HCT116 (cell line): ENCODE measurements around the gene CAPRIN1.

Source experiments
- ELF1 ChIP-seq: IDR thresholded peaks from 2 replicates; pipeline ENCODE4 v1.6.1; 2012; ENCODE audit warnings: low read depth, borderline replicate concordance
- EZH2 ChIP-seq: fragments of 200-600 bp; sonication (generic); IDR thresholded peaks from 2 replicates; pipeline ENCODE4 v1.6.1; 2017; ENCODE audit warnings: antibody characterized with exemption, mixed run types
- JUND ChIP-seq: IDR thresholded peaks from 2 replicates; pipeline ENCODE4 v1.6.1; 2012
- POLR2A ChIP-seq: IDR thresholded peaks from 2 replicates; pipeline ENCODE4 v1.7.0; 2011; ENCODE audit warnings: borderline replicate concordance; ENCODE audit not compliant: insufficient read depth, insufficient read length; ENCODE audit errors: extremely low read depth
- POLR2AphosphoS5 ChIP-seq: IDR thresholded peaks from 2 replicates; pipeline ENCODE4 v1.6.1; 2011; ENCODE audit warnings: mild to moderate bottlenecking, low read depth, low read length, moderate library complexity
- RAD21 ChIP-seq: IDR thresholded peaks from 2 replicates; pipeline ENCODE4 v1.6.1; 2012; ENCODE audit warnings: low read depth, mild to moderate bottlenecking
- REST ChIP-seq: IDR thresholded peaks from 2 replicates; pipeline ENCODE4 v1.6.1; 2012; ENCODE audit warnings: low read depth
- SRF ChIP-seq: IDR thresholded peaks from 2 replicates; pipeline ENCODE4 v1.6.1; 2012; ENCODE audit warnings: low read depth
- TF ChIP-seq, protein P1 (sequence below), 3 experiments: fragments of 200-600 bp in 1 of 3; sonication (generic) in 1 of 3; IDR thresholded peaks in 2 of 3; conservative IDR thresholded peaks in 1 of 3; 2 replicates each; pipeline ENCODE4 v1.5.1; 2012 to 2017; ENCODE audit warnings: low read depth in 2 of 3, low read length in 2 of 3, antibody characterized with exemption in 1 of 3, borderline replicate concordance in 1 of 3, control low read depth in 1 of 3, mild to moderate bottlenecking in 1 of 3, mixed read lengths in 1 of 3, mixed run types in 1 of 3, moderate library complexity in 1 of 3; ENCODE audit not compliant: insufficient read depth in 1 of 3

- TF ChIP-seq EZH2 (no peak), SRF (no peak), POLR2A (no peak), POLR2AphosphoS5 (no peak), ELF1 (no peak), REST (no peak), RAD21 (no peak), JUND (no peak)
- TF ChIP-seq, protein P1, sequence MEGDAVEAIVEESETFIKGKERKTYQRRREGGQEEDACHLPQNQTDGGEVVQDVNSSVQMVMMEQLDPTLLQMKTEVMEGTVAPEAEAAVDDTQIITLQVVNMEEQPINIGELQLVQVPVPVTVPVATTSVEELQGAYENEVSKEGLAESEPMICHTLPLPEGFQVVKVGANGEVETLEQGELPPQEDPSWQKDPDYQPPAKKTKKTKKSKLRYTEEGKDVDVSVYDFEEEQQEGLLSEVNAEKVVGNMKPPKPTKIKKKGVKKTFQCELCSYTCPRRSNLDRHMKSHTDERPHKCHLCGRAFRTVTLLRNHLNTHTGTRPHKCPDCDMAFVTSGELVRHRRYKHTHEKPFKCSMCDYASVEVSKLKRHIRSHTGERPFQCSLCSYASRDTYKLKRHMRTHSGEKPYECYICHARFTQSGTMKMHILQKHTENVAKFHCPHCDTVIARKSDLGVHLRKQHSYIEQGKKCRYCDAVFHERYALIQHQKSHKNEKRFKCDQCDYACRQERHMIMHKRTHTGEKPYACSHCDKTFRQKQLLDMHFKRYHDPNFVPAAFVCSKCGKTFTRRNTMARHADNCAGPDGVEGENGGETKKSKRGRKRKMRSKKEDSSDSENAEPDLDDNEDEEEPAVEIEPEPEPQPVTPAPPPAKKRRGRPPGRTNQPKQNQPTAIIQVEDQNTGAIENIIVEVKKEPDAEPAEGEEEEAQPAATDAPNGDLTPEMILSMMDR (IDR thresholded peaks at IDR 0.05 in 2 of 3, conservative IDR thresholded peaks at IDR 0.05 in 1 of 3; ENCODE audit: borderline replicate concordance in 1 of 3, insufficient read depth in 1 of 3, low read depth in 2 of 3, low read length in 2 of 3) = no peak
These were observed 62.5 kb downstream of the CAPRIN1 start for GRCh38 chr11:34114014-34114413.
